ENCODE results near the gene PGLYRP2. TPM values are rescaled to one million over a fixed set of nuclear protein-coding genes. Genes with fewer than 3 reads are reported as not detected.

Gene PGLYRP2
- total and polyA plus RNA-seq, 7 experiments from 2014 or later = 0.21 to 0.65 (median 0.49) TPM; not detected in 2

- POLR2A ChIA-PET = interaction anchor here (0.9 to 2.4 kb wide), 3 partner anchors 14 to 17 kb away, joined by 7 to 12 read pairs (median 8); partner anchors contain the start of genes AKAP8L and WIZ
- intact Hi-C loops (cut with micrococcal nuclease) = no loop called here
These were observed 43.1 kb downstream of the PGLYRP2 start for GRCh38 chr19:15436012-15436825.

GRCh38 chr19:15433519-15434069 is 45.7 kb downstream of the PGLYRP2 start:
- Mint-ChIP-seq H3K4me3 (peak overlapping the region; percentile 86 to 99 (median 97)), H3K4me1 (peaks cover 24 to 32% (median 28%) of the 10 kb centered on the region in 7 donors), H3K9me3 (peaks cover 0 to 2% (median 0%) of the 10 kb centered on the region in 11 donors), H3K27ac (peak overlapping the region; percentile 85 to 98 (median 94)), H3K36me3 (peaks cover 0 to 7% (median 0%) of the 10 kb centered on the region in 5 donors), H3K27me3 (peaks cover 0 to 2% (median 0%) of the 10 kb centered on the region in 5 donors)
- DNase-seq (no peak), ATAC-seq (no peak)
- POLR2A ChIA-PET = interaction anchor here (0.6 to 5.2 kb wide), 15 partner anchors 8 to 763 kb away, joined by 3 to 58 read pairs (median 5); partner anchors contain the start of genes AKAP8 and AKAP8L
- H3K4me3 ChIP-seq (ENCODE audit: low read length) = peak overlapping the region; percentile 96
- intact Hi-C loops (cut with micrococcal nuclease) = loop anchor here in 1 of 2 donors (2.0 kb wide), 2 partner anchors 15 to 33 kb away; partner anchors contain the start of gene WIZ
- CTCF ChIA-PET = interaction anchor here (0.6 to 1.8 kb wide), 4 partner anchors 14 to 166 kb away, joined by 3 to 20 read pairs (median 4); partner anchors contain the start of gene AKAP8L
- no peaks in the 10 kb centered on the region for H3K27me3 ChIP-seq (ENCODE audit: control insufficient read depth in 2 of 2, insufficient read depth in 2 of 2, low read length in 2 of 2)
- peak overlapping the region; percentile 90 for H3K27ac ChIP-seq (ENCODE audit: low read depth, low read length)
- H3K36me3 ChIP-seq (ENCODE audit: control insufficient read depth in 2 of 3, insufficient read depth in 3 of 3, low read length in 3 of 3) = peaks cover 0 to 14% (median 0%) of the 10 kb centered on the region in 3 experiments
- peaks cover 15 to 26% of the 10 kb centered on the region in 2 donors for H3K4me1 ChIP-seq (ENCODE audit: control insufficient read depth in 2 of 2, insufficient read depth in 2 of 2, low read length in 2 of 2)
- no peaks in the 10 kb centered on the region for H3K9me3 ChIP-seq (ENCODE audit: control insufficient read depth in 2 of 3, low read length in 3 of 3)

More at GRCh38 chr19:15436012-15436825, 43.1 kb downstream of the PGLYRP2 start:
- no peak overlapping the region for H3K4me3 ChIP-seq (ENCODE audit: low read length)
- no peaks in the 10 kb centered on the region for H3K36me3 ChIP-seq (ENCODE audit: control insufficient read depth in 2 of 3, insufficient read depth in 3 of 3, low read length in 3 of 3)
- H3K27me3 ChIP-seq (ENCODE audit: control insufficient read depth in 2 of 2, insufficient read depth in 2 of 2, low read length in 2 of 2) = no peaks in the 10 kb centered on the region
- H3K4me3 Mint-ChIP-seq = no peak overlapping the region
- peak overlapping the region in 1 of 9 donors; percentile 30 for H3K27ac Mint-ChIP-seq
- no peak overlapping the region for H3K27ac ChIP-seq (ENCODE audit: low read depth, low read length)
- H3K9me3 Mint-ChIP-seq = peaks cover 0 to 2% (median 0%) of the 10 kb centered on the region in 11 donors
- peaks cover 0 to 7% (median 0%) of the 10 kb centered on the region in 5 donors for H3K36me3 Mint-ChIP-seq
- no peaks in the 10 kb centered on the region for H3K9me3 ChIP-seq (ENCODE audit: control insufficient read depth in 2 of 3, low read length in 3 of 3)
- CTCF ChIA-PET = interaction anchor here (0.7 to 1.0 kb wide), 4 partner anchors 9 to 137 kb away, joined by 3 read pairs; partner anchors contain the start of gene AKAP8L
- H3K4me1 ChIP-seq (ENCODE audit: control insufficient read depth in 2 of 2, insufficient read depth in 2 of 2, low read length in 2 of 2) = peaks cover 7 to 13% of the 10 kb centered on the region in 2 donors
- DNase-seq (no peak), ATAC-seq (no peak)
- H3K27me3 Mint-ChIP-seq = peaks cover 0 to 2% (median 0%) of the 10 kb centered on the region in 5 donors
- H3K4me1 Mint-ChIP-seq = peaks cover 13 to 22% (median 17%) of the 10 kb centered on the region in 7 donors

GRCh38 chr19:15432629-15433518 is 46.4 kb downstream of the PGLYRP2 start:
- H3K27ac Mint-ChIP-seq = peak overlapping the region; percentile 85 to 98 (median 94)

GRCh38 chr19:15432018-15432494 is 47.2 kb downstream of the PGLYRP2 start:
- intact Hi-C loops (cut with micrococcal nuclease) = loop anchor here (1.0 to 2.0 kb wide), 9 partner anchors 13 to 124 kb away; partner anchors contain the start of genes AKAP8 (in 2 of the 2) and WIZ (in 1 of the 2)
- POLR2A ChIA-PET = interaction anchor here (0.7 to 5.2 kb wide), 12 partner anchors 10 to 140 kb away, joined by 3 to 58 read pairs (median 6); partner anchors contain the start of genes AKAP8 and AKAP8L
- DNase-seq = peak in 1 of 9 donors; percentile 46

More at GRCh38 chr19:15432629-15433518, 46.4 kb downstream of the PGLYRP2 start:
- no peaks in the 10 kb centered on the region for H3K27me3 ChIP-seq (ENCODE audit: control insufficient read depth in 2 of 2, insufficient read depth in 2 of 2, low read length in 2 of 2)
- H3K36me3 ChIP-seq (ENCODE audit: control insufficient read depth in 2 of 3, insufficient read depth in 3 of 3, low read length in 3 of 3) = peaks cover 0 to 21% (median 0%) of the 10 kb centered on the region in 3 experiments
- H3K4me3 ChIP-seq (ENCODE audit: low read length) = peak overlapping the region; percentile 96
- ChIA-PET CTCF (interaction anchor here (0.6 to 1.8 kb wide), 4 partner anchors 13 to 880 kb away, joined by 3 to 20 read pairs (median 4); partner anchors contain the start of gene AKAP8L), POLR2A (interaction anchor here (0.7 to 5.2 kb wide), 16 partner anchors 9 to 141 kb away, joined by 3 to 58 read pairs (median 4); partner anchors contain the start of genes AKAP8 and AKAP8L)
- peak overlapping the region; percentile 90 for H3K27ac ChIP-seq (ENCODE audit: low read depth, low read length)
- no peaks in the 10 kb centered on the region for H3K9me3 ChIP-seq (ENCODE audit: control insufficient read depth in 2 of 3, low read length in 3 of 3)
- Mint-ChIP-seq H3K4me3 (peak overlapping the region; percentile 86 to 99 (median 97)), H3K4me1 (peaks cover 24 to 32% (median 29%) of the 10 kb centered on the region in 7 donors), H3K36me3 (peaks cover 0 to 8% (median 0%) of the 10 kb centered on the region in 5 donors), H3K27me3 (peaks cover 0 to 2% (median 0%) of the 10 kb centered on the region in 5 donors), H3K9me3 (peaks cover 0 to 1% (median 0%) of the 10 kb centered on the region in 11 donors)
- intact Hi-C loops (cut with micrococcal nuclease) = loop anchor here (1.0 to 2.0 kb wide), 9 partner anchors 14 to 123 kb away; partner anchors contain the start of genes AKAP8 (in 2 of the 2) and WIZ (in 1 of the 2)
- peak; percentile 99 for ATAC-seq
- peaks cover 15 to 26% of the 10 kb centered on the region in 2 donors for H3K4me1 ChIP-seq (ENCODE audit: control insufficient read depth in 2 of 2, insufficient read depth in 2 of 2, low read length in 2 of 2)
- peak; percentile 87 to 95 (median 92) for DNase-seq

GRCh38 chr19:15431396-15432017 is 47.8 kb downstream of the PGLYRP2 start:
- H3K9me3 Mint-ChIP-seq = no peaks in the 10 kb centered on the region
- H3K27me3 Mint-ChIP-seq = peaks cover 0 to 2% (median 0%) of the 10 kb centered on the region in 5 donors
- Histone ChIP-seq H3K4me1 (ENCODE audit: control insufficient read depth in 2 of 2, insufficient read depth in 2 of 2, low read length in 2 of 2) (peaks cover 15 to 26% of the 10 kb centered on the region in 2 donors), H3K36me3 (ENCODE audit: control insufficient read depth in 2 of 3, insufficient read depth in 3 of 3, low read length in 3 of 3) (peaks cover 0 to 34% (median 0%) of the 10 kb centered on the region in 3 experiments), H3K27me3 (ENCODE audit: control insufficient read depth in 2 of 2, insufficient read depth in 2 of 2, low read length in 2 of 2) (no peaks in the 10 kb centered on the region), H3K4me3 (ENCODE audit: low read length) (peak overlapping the region; percentile 64), H3K27ac (ENCODE audit: low read depth, low read length) (peak overlapping the region; percentile 81), H3K9me3 (ENCODE audit: control insufficient read depth in 2 of 3, low read length in 3 of 3) (no peaks in the 10 kb centered on the region)
- ATAC-seq = no peak
- ChIA-PET CTCF (interaction anchor here (0.9 to 1.6 kb wide), 3 partner anchors 11 to 124 kb away, joined by 3 to 8 read pairs (median 3); partner anchors contain the start of gene AKAP8L), POLR2A (interaction anchor here (0.9 to 5.2 kb wide), 3 partner anchors 13 to 120 kb away, joined by 3 to 58 read pairs (median 7); partner anchors contain the start of gene AKAP8L)
- intact Hi-C loops (cut with micrococcal nuclease) = loop anchor here (1.0 to 2.0 kb wide), 9 partner anchors 12 to 125 kb away; partner anchors contain the start of genes AKAP8 (in 2 of the 2) and WIZ (in 1 of the 2)
- H3K4me3 Mint-ChIP-seq = peak overlapping the region; percentile 89 to 99 (median 94)
- peak overlapping the region; percentile 86 to 97 (median 93) for H3K27ac Mint-ChIP-seq
- DNase-seq = no peak
- H3K36me3 Mint-ChIP-seq = peaks cover 0 to 16% (median 10%) of the 10 kb centered on the region in 5 donors
- peaks cover 25 to 33% (median 29%) of the 10 kb centered on the region in 7 donors for H3K4me1 Mint-ChIP-seq

More at GRCh38 chr19:15432018-15432494, 47.2 kb downstream of the PGLYRP2 start:
- H3K4me1 ChIP-seq (ENCODE audit: control insufficient read depth in 2 of 2, insufficient read depth in 2 of 2, low read length in 2 of 2) = peaks cover 15 to 26% of the 10 kb centered on the region in 2 donors
- Mint-ChIP-seq H3K27ac (peak overlapping the region; percentile 86 to 97 (median 93)), H3K9me3 (no peaks in the 10 kb centered on the region), H3K36me3 (peaks cover 0 to 14% (median 7%) of the 10 kb centered on the region in 5 donors), H3K4me1 (peaks cover 24 to 32% (median 29%) of the 10 kb centered on the region in 7 donors), H3K27me3 (peaks cover 0 to 2% (median 0%) of the 10 kb centered on the region in 5 donors), H3K4me3 (peak overlapping the region; percentile 89 to 99 (median 94))
- peak overlapping the region; percentile 81 for H3K27ac ChIP-seq (ENCODE audit: low read depth, low read length)
- ATAC-seq = peak; percentile 3
- H3K27me3 ChIP-seq (ENCODE audit: control insufficient read depth in 2 of 2, insufficient read depth in 2 of 2, low read length in 2 of 2) = no peaks in the 10 kb centered on the region
- CTCF ChIA-PET = interaction anchor here (0.6 to 1.8 kb wide), 5 partner anchors 11 to 881 kb away, joined by 3 to 20 read pairs (median 3); partner anchors contain the start of gene AKAP8L
- peaks cover 0 to 29% (median 0%) of the 10 kb centered on the region in 3 experiments for H3K36me3 ChIP-seq (ENCODE audit: control insufficient read depth in 2 of 3, insufficient read depth in 3 of 3, low read length in 3 of 3)
- no peaks in the 10 kb centered on the region for H3K9me3 ChIP-seq (ENCODE audit: control insufficient read depth in 2 of 3, low read length in 3 of 3)
- H3K4me3 ChIP-seq (ENCODE audit: low read length) = peak overlapping the region; percentile 64

Data from naive thymus-derived CD4-positive, alpha-beta T cell (primary cell).